ENCODE data around the gene FOXJ1.

Gene FOXJ1

DNA sequence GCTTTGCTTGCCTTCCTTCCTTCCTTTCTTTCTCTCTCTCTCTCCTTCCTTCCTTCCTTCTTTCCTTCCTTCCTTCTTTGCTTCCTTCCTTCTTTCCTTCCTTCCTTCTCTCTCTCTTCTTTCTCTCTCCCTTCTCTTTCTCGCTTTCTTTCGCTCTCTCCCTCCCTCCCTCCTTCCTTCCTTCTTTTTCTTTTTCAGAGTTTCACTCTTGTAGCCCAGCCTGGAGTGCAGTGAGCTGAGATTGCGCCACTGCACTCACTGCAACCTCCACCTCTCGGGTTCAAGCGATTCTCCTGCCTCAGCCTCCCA, 17.9 kb downstream of the FOXJ1 start:
- no peak for DNase-seq

DNA sequence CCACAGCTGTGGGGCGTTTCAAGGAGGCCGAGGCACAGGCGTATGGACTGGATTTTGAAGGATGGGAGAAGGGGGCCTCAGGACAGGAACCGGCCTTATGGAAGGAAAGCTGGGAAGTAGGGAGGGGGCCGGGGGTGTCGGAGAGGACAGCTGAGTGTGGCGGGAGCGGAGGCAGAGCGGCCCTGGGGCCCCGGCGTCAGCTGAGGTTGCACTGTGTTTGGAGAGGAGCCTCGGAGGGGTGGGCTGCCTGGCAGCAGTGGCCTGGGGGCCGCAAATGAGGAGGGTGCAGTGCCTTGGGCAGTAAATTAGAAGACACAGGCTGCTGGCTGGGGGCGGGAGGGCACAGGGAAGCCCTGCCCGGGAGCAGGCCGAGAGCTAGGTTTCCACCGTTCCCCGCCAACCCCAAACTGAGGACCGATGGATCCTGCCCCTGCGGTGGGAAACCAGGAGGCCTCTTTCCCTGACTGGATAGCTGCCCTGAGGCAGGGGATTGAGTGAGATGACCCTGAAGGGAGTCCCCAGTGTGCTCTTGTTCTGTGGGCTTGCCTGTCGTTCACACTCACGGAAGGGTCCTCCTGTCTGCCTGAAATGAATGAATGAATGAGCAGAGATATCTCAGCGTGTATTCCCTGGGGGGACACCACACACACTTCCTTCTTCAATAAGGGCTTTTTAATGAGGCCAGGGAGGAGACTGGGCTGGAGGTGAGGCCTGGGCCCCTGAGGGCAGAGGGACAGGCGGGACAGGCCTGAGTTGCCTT, 18.4 kb downstream of the FOXJ1 start:
- no peak for DNase-seq

- no peak for DNase-seq
Observed at GRCh38 chr17:76121932-76122430, 19.1 kb downstream of the FOXJ1 start.

GRCh38 chr17:76120658-76121008, 20.4 kb downstream of the FOXJ1 start:
- no peak for DNase-seq

DNA sequence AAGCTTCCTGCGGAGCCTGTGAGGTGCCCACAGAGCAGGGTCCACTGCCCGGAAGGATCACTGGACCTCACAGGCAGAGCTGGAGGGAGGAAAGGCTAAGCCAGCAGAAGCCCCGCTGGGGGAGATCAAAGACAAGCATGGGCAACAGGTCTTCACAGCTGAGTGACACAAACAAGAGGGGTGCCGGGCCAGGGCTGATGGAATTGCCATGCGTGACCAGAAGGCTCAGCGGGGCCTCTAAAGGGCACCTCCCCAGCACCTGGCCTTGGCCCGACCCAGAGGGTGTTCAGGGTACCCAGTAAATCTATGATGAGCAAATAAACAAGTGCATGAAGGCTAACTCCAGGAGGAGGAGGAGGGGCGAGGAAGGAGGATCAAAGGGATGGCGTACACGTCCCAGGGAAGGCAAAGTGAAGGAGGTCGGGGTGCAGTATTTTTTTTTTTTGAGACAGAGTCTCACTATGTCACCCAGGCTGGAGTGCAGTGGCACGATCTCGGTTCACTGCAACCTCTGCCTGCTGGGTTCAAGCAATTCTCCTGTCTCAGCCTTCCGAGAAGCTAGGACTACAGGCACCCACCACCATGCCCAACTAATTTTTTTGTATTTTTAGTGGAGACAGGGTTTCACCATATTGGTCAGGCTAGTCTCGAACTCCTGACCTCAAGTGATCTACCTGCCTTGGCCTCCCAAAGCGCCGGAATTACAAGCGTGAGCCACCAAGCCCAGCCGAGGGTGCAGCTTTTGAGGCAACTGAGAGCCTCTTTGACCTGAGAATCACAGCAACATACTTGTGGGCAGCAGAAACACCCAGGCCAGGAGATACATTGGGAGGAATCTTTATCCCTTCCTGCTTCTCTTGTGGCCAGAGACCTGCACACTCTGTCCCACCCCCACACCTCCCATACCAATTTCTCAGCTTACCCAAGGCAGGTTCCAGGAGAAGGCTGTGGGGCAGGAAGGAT, 21.4 kb downstream of the FOXJ1 start:
- no peak for DNase-seq

- no peak for DNase-seq
Observed at GRCh38 chr17:76115138-76115754, 25.8 kb downstream of the FOXJ1 start.

- no peak for DNase-seq
Observed at GRCh38 chr17:76111956-76112355, 29.1 kb downstream of the FOXJ1 start.

DNA sequence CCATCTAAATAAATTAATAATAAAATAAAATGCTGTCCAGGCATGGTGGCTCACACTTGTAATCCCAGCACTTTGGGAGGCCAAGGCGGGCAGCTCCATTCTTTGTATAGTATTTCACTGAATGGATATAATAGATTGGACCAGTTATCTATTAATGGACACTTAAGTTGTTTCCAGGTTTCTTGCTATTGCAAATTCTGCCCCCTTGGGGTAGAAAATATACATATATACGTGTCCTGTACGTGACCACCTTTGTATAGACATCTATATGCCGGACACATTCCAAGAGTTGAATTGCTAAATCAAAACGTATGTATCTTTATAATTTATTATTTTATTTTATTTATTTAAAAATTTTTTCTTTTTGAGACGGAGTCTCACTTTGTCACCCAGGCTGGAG, 33.5 kb downstream of the FOXJ1 start:
- DNase-seq: no peak

DNA sequence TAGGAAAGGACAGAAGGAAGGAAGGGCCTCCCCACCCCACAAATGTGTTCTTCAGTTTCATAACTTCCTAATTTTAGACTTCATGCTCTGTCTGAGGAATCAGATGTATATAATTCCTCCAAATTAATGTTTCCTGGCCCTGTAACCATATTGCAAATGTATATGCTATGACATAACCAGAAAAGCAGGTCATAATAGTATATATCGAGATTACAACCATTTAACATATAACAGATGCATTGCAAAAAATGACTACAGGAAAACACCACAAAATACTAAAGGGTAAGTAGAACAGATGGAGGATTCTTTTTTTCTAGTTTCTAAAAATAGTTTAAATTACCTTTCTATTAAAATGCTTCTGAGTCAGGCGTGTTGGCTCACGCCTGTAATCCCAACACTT, 34.3 kb downstream of the FOXJ1 start:
- peak; percentile 29 for DNase-seq

- no peak for DNase-seq
Observed at GRCh38 chr17:76104896-76105231, 36.2 kb downstream of the FOXJ1 start.

- DNase-seq: no peak
Observed at GRCh38 chr17:76104140-76104895, 36.7 kb downstream of the FOXJ1 start.

DNA sequence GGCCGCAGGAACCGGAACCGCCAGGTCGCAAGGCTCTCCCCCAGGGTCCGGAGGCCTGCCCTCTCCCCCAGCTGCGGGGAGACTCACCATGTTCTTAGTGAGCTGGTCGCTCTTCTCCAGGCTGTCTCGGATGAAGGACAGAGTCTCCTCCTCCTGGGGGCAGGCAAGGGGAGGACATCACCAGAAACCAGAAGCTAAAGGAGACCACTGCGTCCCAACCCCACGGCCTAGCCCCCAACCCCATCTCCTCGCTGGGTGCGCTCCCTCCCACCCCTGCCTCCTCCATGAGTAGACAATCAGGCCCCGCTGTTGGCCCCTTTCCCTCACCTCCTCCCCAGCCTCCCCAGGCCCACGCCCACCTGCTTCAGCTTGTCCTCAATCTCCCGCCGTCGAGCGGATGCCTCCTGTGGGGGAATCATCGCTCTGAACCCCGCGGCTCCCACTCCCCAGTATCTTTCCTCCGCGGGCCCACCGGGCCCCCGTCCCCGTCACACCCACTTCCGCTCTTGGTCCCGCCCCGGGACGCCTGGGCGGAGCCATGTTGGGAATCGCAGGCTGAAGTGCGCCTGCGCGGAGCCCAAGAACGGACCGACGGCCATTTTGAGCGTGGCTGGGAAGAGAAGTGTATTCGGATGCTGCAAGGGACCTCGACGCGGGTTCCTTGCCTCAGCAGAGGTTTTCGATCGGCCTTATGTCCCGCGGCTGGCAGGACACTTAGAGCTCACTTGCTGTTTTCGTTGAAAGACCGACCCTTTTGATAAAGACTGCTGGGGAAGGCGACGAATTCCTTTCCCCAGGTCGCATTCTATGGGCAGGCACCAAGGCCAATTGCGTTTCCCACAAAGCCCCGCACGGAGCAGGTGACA, 37.5 kb downstream of the FOXJ1 start, which contains the start of gene EXOC7:
TSS of gene EXOC7 (minus strand) at position 514 of the 866 bp plus-strand sequence. CDS start at position 419, 95 bp downstream.
- peak; percentile 91 for DNase-seq

GRCh38 chr17:76102944-76103273, 38.1 kb downstream of the FOXJ1 start:
- no peak for DNase-seq

DNA sequence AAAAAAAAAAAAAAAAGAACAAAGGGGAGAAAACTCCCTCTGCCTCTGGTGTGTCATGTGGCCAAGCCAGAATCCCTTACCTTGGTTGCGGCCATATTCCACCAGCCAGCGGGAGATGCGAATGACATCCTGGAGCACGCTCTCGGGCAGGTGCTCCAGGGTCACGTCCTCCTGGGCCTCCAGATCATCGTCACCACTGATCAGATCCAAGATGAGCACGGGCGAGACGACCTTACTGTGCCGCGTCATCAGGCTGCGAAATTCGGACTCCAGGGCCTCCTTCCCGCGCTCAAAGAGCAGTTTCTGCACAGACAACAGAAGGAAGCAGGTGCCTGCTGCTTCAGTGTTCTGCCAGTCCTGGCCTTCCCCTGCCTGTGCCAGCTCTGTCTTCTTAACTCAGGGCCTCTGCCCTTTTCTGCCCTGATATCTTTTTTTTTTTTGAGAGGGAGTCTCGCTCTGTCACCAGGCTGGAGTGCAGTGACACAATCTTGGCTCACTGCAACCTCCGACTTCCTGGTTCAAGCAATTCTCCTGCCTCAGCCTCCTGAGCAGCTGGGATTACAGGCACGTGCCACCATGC, 43.2 kb downstream of the FOXJ1 start:
- DNase-seq: no peak

DNA sequence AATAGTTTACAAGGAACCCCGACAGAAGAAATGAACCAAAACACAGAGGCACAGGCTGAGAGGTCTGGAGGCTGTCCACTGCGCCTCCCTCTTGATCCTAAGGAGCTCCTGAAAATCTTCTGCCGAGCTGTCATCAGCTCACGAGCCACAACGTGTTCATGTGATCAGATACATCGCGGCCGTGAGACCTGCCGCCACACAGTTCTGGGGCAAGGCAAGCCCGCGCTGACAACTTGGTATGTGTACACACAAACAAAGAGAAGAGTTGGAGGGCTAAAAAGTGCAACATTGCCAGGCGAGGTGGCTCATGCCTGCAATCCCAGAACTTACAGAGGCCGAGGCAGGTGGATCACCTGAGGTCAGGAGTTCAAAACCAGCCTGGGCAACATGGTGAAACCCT, 45.1 kb downstream of the FOXJ1 start:
- DNase-seq: no peak

DNA sequence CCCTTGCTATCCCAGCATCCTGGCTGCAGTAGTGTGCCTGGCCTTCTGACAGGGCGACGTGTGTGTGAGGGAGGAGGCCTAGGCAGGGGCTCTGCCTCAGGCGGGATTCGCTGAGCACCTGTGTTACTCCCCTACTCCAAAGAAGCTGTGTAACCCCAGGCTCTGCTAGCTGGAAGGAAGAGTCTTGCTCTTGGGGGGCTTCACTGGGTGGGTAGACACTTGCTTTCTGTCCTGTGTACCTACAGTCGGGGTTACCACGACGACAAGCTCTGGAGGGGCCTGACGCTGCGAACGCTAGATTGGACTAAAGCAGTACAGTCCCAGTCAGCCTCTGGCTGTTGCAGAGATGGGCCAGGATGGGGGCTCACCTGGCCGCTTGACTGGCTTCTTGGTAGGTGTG, 47.0 kb downstream of the FOXJ1 start:
- DNase-seq: no peak

- DNase-seq: no peak
Observed at GRCh38 chr17:76092526-76093413, 48.3 kb downstream of the FOXJ1 start.

- DNase-seq: no peak
Observed at GRCh38 chr17:76091526-76092286, 49.3 kb downstream of the FOXJ1 start.

DNA sequence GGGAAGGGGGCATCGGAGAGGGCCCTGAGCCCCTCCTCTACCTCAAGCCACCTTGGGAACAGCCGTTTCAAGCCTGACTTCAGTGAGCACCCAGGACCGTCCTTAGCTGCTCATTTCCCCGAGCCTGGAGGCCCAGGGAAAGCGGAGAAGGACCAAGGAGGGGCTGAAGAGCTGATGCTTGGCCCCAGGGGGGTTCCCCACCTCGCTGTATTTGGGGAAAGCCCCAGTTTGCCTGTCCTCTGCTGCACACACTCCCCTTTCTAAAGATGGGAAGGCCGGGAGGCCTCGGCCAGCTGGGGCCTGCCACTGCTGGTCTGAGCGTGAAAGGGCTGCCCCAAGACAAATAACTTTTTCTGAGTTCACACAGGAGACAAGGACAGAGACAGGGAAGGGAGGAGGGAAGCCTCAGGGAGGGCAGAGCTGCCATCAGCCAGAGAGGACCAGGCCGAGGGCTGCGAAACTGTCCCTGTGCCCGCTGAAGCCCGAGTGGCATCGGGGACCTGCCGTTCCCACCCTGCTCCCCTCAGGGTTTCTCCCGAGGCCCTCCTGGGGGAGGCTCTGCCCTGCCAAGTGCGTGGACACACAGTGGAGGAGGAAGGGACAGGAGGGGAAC, 50.4 kb downstream of the FOXJ1 start:
- no peak for DNase-seq

Measured in NCI-H2227 treated with DMSO at 0.1 percent for 48 hours (cell line).